GM18951 (cell line): ENCODE measurements around the gene NAT16.

Experiments used
- POLR2A ChIP-seq: IDR thresholded peaks from 4 replicates; pipeline ENCODE4 v1.6.1; 2011; ENCODE audit warnings: mild to moderate bottlenecking; ENCODE audit not compliant: insufficient read length, insufficient read depth; ENCODE audit errors: extremely low read depth
- in situ Hi-C: fragments of 300-500 bp; cut with MboI; formaldehyde crosslinking; loops from one replicate; pipeline ENCODE4 v1.12.0; 2022; ENCODE audit warnings: low sequenced_read_pairs, mixed read lengths, inconsistent platforms; ENCODE audit not compliant: unreplicated experiment

Gene NAT16

GRCh38 chr7:101197991-101198390, 17.9 kb upstream of the NAT16 start:
- in situ Hi-C loops: no loop called here
- no peak for TF ChIP-seq POLR2A

GRCh38 chr7:101195884-101196283, 15.8 kb upstream of the NAT16 start:
- in situ Hi-C loops: no loop called here
- no peak for TF ChIP-seq POLR2A

GRCh38 chr7:101189109-101189508, 9.0 kb upstream of the NAT16 start:
- TF ChIP-seq POLR2A: no peak
- in situ Hi-C loops: no loop called here

- TF ChIP-seq POLR2A: no peak
- in situ Hi-C loops: no loop called here
Observed at GRCh38 chr7:101186844-101187428, 6.8 kb upstream of the NAT16 start.

GRCh38 chr7:101186194-101186593, 6.1 kb upstream of the NAT16 start:
- no peak for TF ChIP-seq POLR2A
- in situ Hi-C loops: no loop called here

- in situ Hi-C loops: no loop called here
- no peak for TF ChIP-seq POLR2A
Observed at GRCh38 chr7:101185258-101185839, 5.3 kb upstream of the NAT16 start.

GRCh38 chr7:101179713-101180112, 380 bp downstream of the NAT16 start:
- in situ Hi-C loops: no loop called here
- no peak for TF ChIP-seq POLR2A

GRCh38 chr7:101179117-101179516, 976 bp downstream of the NAT16 start:
- no peak for TF ChIP-seq POLR2A
- in situ Hi-C loops: no loop called here

GRCh38 chr7:101177644-101178043, 2.4 kb downstream of the NAT16 start:
- in situ Hi-C loops: no loop called here

GRCh38 chr7:101175664-101176063, 4.4 kb downstream of the NAT16 start:
- TF ChIP-seq POLR2A: no peak
- in situ Hi-C loops: no loop called here

More at GRCh38 chr7:101177644-101178043, 2.4 kb downstream of the NAT16 start:
- TF ChIP-seq POLR2A: no peak

GRCh38 chr7:101174322-101174854, 5.7 kb downstream of the NAT16 start:
- TF ChIP-seq POLR2A: no peak
- in situ Hi-C loops: no loop called here

GRCh38 chr7:101173752-101174244, 6.3 kb downstream of the NAT16 start:
- in situ Hi-C loops: no loop called here
- TF ChIP-seq POLR2A: no peak

GRCh38 chr7:101172854-101173751, 7.0 kb downstream of the NAT16 start:
- in situ Hi-C loops: no loop called here
- TF ChIP-seq POLR2A: no peak
